NCI-H1092 treated with DMSO at 0.1 percent for 48 hours (cell line): ENCODE data around the gene SUPT4H1.
"Not testable (repeated sequence)": the region's sequence is repeated elsewhere in the genome, so short reads cannot be mapped to it uniquely, and the experiment has no call there.

Source experiments
- DNase-seq: peaks from one replicate; lab custom pipeline; 2025; lab: John Stamatoyannopoulos, UW

The SUPT4H1 gene

GRCh38 chr17:58351831-58352595, at the start of gene SUPT4H1:
SUPT4H1 (minus strand) TSS chr17:58352201; CDS start chr17:58352135, 66 bp downstream.
- peak; percentile 92 for DNase-seq

- DNase-seq, result no peak
Measured at GRCh38 chr17:58401287-58401686, 49.3 kb upstream of the SUPT4H1 start.

- no peak for DNase-seq
Measured at GRCh38 chr17:58400826-58401225, 48.8 kb upstream of the SUPT4H1 start.

GRCh38 chr17:58399974-58400373, 48.0 kb upstream of the SUPT4H1 start:
- DNase-seq, result no peak

GRCh38 chr17:58398574-58399266, 46.7 kb upstream of the SUPT4H1 start:
- DNase-seq, result no peak

- not testable (repeated sequence) for DNase-seq
Measured at GRCh38 chr17:58397421-58397820, 45.4 kb upstream of the SUPT4H1 start.

- DNase-seq, result no peak
Measured at GRCh38 chr17:58396173-58396572, 44.2 kb upstream of the SUPT4H1 start.

GRCh38 chr17:58394534-58395223, 42.7 kb upstream of the SUPT4H1 start:
- no peak for DNase-seq

GRCh38 chr17:58391302-58391984, 39.4 kb upstream of the SUPT4H1 start:
- peak; percentile 91 for DNase-seq

GRCh38 chr17:58390884-58391283, 38.9 kb upstream of the SUPT4H1 start:
- DNase-seq, result no peak

- DNase-seq, result no peak
Measured at GRCh38 chr17:58388302-58389190, 36.5 kb upstream of the SUPT4H1 start.

GRCh38 chr17:58387834-58388233, 35.8 kb upstream of the SUPT4H1 start:
- no peak for DNase-seq

GRCh38 chr17:58386708-58387107, 34.7 kb upstream of the SUPT4H1 start:
- no peak for DNase-seq

GRCh38 chr17:58385359-58385899, 33.4 kb upstream of the SUPT4H1 start:
- no peak for DNase-seq

- DNase-seq, result no peak
Measured at GRCh38 chr17:58384897-58385296, 32.9 kb upstream of the SUPT4H1 start.

- DNase-seq, result no peak
Measured at GRCh38 chr17:58383892-58384462, 32.0 kb upstream of the SUPT4H1 start.

- DNase-seq, result no peak
Measured at GRCh38 chr17:58382872-58383242, 30.9 kb upstream of the SUPT4H1 start.

- no peak for DNase-seq
Measured at GRCh38 chr17:58382108-58382871, 30.3 kb upstream of the SUPT4H1 start.

- DNase-seq, result no peak
Measured at GRCh38 chr17:58381124-58382035, 29.4 kb upstream of the SUPT4H1 start.
